Central memory CD4-positive, alpha-beta T cell (primary cell): ENCODE results near the gene GPALPP1.
"Not testable (repeated sequence)": the region's sequence is repeated elsewhere in the genome, so short reads cannot be mapped to it uniquely, and the experiment has no call there.

ENCODE experiments used
- DNase-seq: peaks from one replicate; pipeline ENCODE4 v3.0.0; 2022

Gene GPALPP1

DNA sequence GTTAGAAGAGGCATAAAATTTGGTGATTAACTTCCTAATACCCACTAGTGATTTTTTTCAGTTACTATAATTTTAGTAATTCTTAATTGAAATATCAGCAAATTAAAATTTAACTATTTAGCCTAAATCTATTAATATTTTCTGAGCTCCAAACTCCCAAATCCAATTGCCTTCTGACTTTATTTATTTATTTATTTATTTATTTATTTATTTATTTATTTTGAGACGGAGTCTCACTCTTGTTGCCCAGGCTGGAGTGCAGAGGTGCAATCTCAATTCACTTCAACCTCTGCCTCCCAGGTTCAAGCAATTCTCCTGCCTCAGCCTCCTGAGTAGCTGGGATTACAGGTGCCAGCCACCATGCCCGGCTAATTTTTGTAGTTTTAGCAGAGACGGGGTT is 74.6 kb downstream of the GPALPP1 start:
- not testable (repeated sequence) for DNase-seq

DNA sequence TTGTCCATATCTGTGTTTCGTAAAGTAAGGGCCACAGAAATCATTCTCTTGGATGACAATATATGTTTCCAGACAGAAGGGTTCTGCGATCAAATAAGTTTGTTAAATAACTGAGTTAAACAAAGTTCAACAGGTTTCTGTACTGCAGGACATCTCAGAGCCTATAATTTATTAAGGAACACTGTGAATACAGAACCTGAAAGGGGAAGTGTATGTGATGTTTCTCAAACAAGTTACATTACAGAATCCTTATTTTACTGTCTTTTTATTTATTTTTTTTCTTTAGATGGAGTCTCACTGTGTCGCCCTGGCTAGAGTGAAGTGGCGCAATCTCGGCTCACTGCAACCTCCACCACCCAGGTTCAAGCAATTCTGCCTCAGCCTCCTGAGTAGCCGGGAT is 75.6 kb downstream of the GPALPP1 start:
- DNase-seq: no peak

DNA sequence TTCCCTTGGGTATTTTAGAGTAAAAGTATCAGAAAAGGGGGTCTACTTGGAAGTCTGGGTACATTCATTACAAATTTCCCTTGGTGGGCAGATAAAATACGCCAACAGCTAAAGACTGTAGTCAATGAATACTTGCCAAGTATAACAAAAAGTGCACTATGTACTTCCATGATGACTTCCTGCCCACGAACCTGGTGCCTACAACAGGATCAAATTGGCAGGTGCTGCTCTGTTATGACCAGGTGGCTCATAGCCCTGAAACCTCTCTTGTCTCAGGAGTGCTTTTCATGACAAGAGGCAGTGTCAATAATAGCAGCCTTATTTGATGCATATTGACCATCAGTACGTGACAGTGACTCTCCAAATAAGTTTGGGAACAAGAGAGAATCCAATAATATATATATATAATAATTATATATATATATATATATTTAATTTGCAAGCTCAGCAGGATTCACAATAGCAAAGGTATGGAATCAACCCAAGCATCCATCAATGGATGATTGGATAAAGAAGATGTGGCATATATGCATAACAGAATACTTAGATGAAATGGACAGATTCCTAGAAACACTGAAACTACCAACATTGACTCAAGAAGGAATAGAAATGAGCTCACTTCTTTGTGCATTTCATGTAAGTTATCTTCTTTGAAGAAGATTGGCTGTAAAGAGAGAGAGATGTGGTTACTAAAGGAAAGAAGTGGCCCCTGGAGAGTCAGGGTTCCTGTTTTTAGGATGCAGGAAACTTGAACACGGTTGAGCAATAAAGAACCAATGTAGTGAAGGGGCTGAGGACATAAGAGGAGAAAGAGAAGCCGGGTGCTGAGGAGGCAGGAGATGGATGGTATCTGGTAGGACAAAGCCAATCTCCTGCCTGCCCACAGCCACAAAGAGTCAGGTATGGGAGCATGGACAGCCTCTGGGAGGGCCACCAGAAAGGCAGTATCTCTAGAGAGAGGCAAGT is 79.0 kb downstream of the GPALPP1 start:
- no peak for DNase-seq

DNA sequence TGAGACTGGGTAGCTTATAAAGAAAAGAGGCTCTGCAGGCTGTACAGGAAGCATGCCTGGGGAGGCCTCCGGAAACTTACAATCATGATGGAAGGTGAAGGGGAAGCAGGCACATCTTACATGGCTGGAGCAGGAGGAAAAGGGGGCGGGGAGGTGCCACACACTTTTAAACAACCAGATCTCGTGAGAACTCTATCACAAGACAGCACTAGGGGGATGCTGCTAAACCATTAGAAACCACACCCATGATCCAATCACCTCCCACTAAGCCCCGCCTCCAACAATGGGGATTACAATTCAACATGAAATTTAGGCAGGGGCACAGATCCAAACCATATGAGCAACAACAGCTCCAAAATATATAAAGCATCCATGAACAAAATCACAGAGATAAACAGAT is 84.5 kb downstream of the GPALPP1 start:
- DNase-seq: no peak

DNA sequence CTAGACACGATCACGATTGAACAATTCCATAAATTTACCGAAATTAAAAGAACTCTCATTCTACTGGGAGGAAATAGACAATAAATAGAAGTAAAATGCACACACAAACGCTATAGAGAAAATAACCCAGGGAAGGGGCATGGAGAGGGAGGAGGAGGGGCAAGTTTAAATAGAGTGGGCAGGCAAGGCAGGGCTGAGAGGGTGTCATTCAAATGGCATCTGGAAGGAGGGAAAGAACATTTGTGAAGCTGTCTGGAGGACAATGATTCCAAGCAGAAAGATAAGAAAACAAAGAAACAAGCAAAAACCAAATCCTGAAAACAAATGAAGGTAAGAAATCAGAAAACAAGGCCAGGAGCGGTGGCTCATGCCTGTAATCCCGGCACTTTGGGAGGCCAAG is 85.4 kb downstream of the GPALPP1 start:
- DNase-seq: no peak

DNA sequence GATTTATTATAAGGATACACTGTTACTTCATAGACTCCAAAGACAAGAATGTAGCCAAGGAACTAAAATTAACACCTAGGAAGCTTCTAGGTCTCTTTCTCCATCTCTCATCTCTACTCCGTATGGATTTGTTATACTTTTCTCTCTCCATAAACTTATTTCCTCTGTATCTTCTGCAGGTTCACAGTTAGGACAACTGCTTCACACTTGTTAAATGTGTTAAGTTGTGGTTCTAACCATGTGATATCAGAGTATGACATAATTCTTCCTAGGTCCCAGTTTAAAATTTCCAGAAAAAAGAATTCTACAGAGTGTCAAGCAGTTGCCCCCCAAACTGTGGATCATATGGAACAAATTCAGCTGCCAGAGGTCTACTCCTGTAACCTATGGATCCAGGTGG is 88.7 kb downstream of the GPALPP1 start:
- DNase-seq: no peak
